HG03439 (cell line): Measurements from ENCODE around the gene ACAP3.

Experiments
- ATAC-seq: cut with Tn5 transposase; IDR thresholded peaks from one replicate; pipeline ENCODE4 v1.9.1; 2021; ENCODE audit warnings: mild to moderate bottlenecking, moderate library complexity; ENCODE audit not compliant: unreplicated experiment

The ACAP3 gene

GRCh38 chr1:1314678-1315335 lies 7.1 kb upstream of the ACAP3 start:
- no peak for ATAC-seq

GRCh38 chr1:1314237-1314586 lies 6.5 kb upstream of the ACAP3 start:
- ATAC-seq: no peak

- ATAC-seq: no peak
Observed at GRCh38 chr1:1313500-1314236, 5.9 kb upstream of the ACAP3 start.

- ATAC-seq: no peak
Observed at GRCh38 chr1:1312450-1313314, 5.0 kb upstream of the ACAP3 start.

- ATAC-seq: no peak
Observed at GRCh38 chr1:1311107-1312104, 3.7 kb upstream of the ACAP3 start.

GRCh38 chr1:1310476-1311053 lies 2.8 kb upstream of the ACAP3 start:
- no peak for ATAC-seq

GRCh38 chr1:1310109-1310385 lies 2.3 kb upstream of the ACAP3 start:
- no peak for ATAC-seq

GRCh38 chr1:1309251-1310108 lies 1.8 kb upstream of the ACAP3 start:
- no peak for ATAC-seq

- ATAC-seq: peak; percentile 8
Observed at GRCh38 chr1:1308756-1309250, 1.1 kb upstream of the ACAP3 start.

GRCh38 chr1:1307261-1307922 lies 338 bp downstream of the ACAP3 start:
- ATAC-seq: peak; percentile 2

GRCh38 chr1:1306661-1307260 lies 969 bp downstream of the ACAP3 start:
- ATAC-seq: no peak

GRCh38 chr1:1306070-1306660 lies 1.6 kb downstream of the ACAP3 start:
- ATAC-seq: no peak

GRCh38 chr1:1305300-1306069 lies 2.2 kb downstream of the ACAP3 start:
- no peak for ATAC-seq

- ATAC-seq: no peak
Observed at GRCh38 chr1:1304331-1305299, 3.1 kb downstream of the ACAP3 start.

GRCh38 chr1:1303736-1304135 lies 4.0 kb downstream of the ACAP3 start:
- ATAC-seq: no peak

GRCh38 chr1:1302951-1303509 lies 4.7 kb downstream of the ACAP3 start:
- ATAC-seq: no peak
